Measurements from ENCODE around the gene VPS26A. TPM values are rescaled to one million over a fixed set of nuclear protein-coding genes. Genes with fewer than 3 reads are reported as not detected.

The VPS26A gene
- total RNA-seq, 4 donors from 2014 or later: 32.3 to 36.3 (median 34.0) TPM

- intact Hi-C loops (cut with DNase I; ENCODE audit: low total_unique reads): loop anchor here (10.0 kb wide), 1 partner anchor 90 kb away; no protein-coding TSS in a partner anchor
- DNase-seq (ENCODE audit: low spot score in 2 of 2): peak in 1 of 2 donors; percentile 8
- no peak overlapping the region for H3K4me3 ChIP-seq (ENCODE audit: low read depth, poor library complexity, severe bottlenecking)
- 97 to 100% methylated on average over 1 of the region's 1 CpG for WGBS, 2 donors
- TF ChIP-seq POLR2A (IDR thresholded peaks at IDR 0.05): no peak
- TF ChIP-seq CTCF (IDR thresholded peaks at IDR 0.05): no peak
Measured at GRCh38 chr10:69104994-69105790, 18.8 kb upstream of the VPS26A start.

GRCh38 chr10:69107176-69107490 lies 16.8 kb upstream of the VPS26A start:
- TF ChIP-seq POLR2A (IDR thresholded peaks at IDR 0.05) (no peak), CTCF (IDR thresholded peaks at IDR 0.05) (no peak)
- no peak overlapping the region for H3K4me3 ChIP-seq (ENCODE audit: low read depth, poor library complexity, severe bottlenecking)
- peak in 1 of 2 donors; percentile 13 for DNase-seq (ENCODE audit: low spot score in 2 of 2)
- intact Hi-C loops (cut with DNase I; ENCODE audit: low total_unique reads): loop anchor here (10.0 kb wide), 1 partner anchor 92 kb away; no protein-coding TSS in a partner anchor

GRCh38 chr10:69107699-69108098 lies 16.3 kb upstream of the VPS26A start:
- 91 to 96% methylated on average over 2 of the region's 2 CpGs for WGBS, 2 donors

GRCh38 chr10:69119896-69120295 lies 4.1 kb upstream of the VPS26A start:
- DNase-seq (ENCODE audit: low spot score in 2 of 2): no peak
- 71 to 76% methylated on average over 1 of the region's 1 CpG for WGBS, 2 donors
- H3K4me3 ChIP-seq (ENCODE audit: low read depth, poor library complexity, severe bottlenecking): no peak overlapping the region
- TF ChIP-seq POLR2A (IDR thresholded peaks at IDR 0.05) (no peak), CTCF (IDR thresholded peaks at IDR 0.05) (no peak)
- intact Hi-C loops (cut with DNase I; ENCODE audit: low total_unique reads): no loop called here

More at GRCh38 chr10:69107699-69108098, 16.3 kb upstream of the VPS26A start:
- no peak overlapping the region for H3K4me3 ChIP-seq (ENCODE audit: low read depth, poor library complexity, severe bottlenecking)
- TF ChIP-seq CTCF (IDR thresholded peaks at IDR 0.05) (no peak), POLR2A (IDR thresholded peaks at IDR 0.05) (no peak)
- intact Hi-C loops (cut with DNase I; ENCODE audit: low total_unique reads): loop anchor here (10.0 kb wide), 1 partner anchor 93 kb away; no protein-coding TSS in a partner anchor
- DNase-seq (ENCODE audit: low spot score in 2 of 2): peak in 1 of 2 donors; percentile 4

GRCh38 chr10:69123306-69123746 lies 652 bp upstream of the VPS26A start:
- intact Hi-C loops (cut with DNase I; ENCODE audit: low total_unique reads): no loop called here
- TF ChIP-seq CTCF (IDR thresholded peaks at IDR 0.05): no peak
- TF ChIP-seq POLR2A (IDR thresholded peaks at IDR 0.05): no peak
- peak overlapping the region; percentile 52 for H3K4me3 ChIP-seq (ENCODE audit: low read depth, poor library complexity, severe bottlenecking)

More at GRCh38 chr10:69123306-69123746, 652 bp upstream of the VPS26A start:
- 0 to 1% methylated on average over 16 of the region's 16 CpGs for WGBS, 2 donors
- no peak for DNase-seq (ENCODE audit: low spot score in 2 of 2)
